SK-N-SH treated with all-trans-retinoic acid at 6 μM for 48 hours (cell line): ENCODE measurements around the gene LVRN.

Source experiments
- GLIS3 ChIP-seq: fragments of 250-450 bp; sonication (Bioruptor Pico); IDR thresholded peaks from 2 replicates; pipeline ENCODE4 v1.5.0; 2020; ENCODE audit warnings: mild to moderate bottlenecking, moderate library complexity
- ISL1 ChIP-seq: fragments of 250-450 bp; sonication (Bioruptor Pico); IDR thresholded peaks from 2 replicates; pipeline ENCODE4 v2.1.2; 2022; ENCODE audit warnings: mild to moderate bottlenecking, moderate library complexity
- RARB ChIP-seq: fragments of 250-450 bp; sonication (Bioruptor Pico); IDR thresholded peaks from 2 replicates; pipeline ENCODE4 v1.8.0; 2021; ENCODE audit warnings: mild to moderate bottlenecking, moderate library complexity

DNA sequence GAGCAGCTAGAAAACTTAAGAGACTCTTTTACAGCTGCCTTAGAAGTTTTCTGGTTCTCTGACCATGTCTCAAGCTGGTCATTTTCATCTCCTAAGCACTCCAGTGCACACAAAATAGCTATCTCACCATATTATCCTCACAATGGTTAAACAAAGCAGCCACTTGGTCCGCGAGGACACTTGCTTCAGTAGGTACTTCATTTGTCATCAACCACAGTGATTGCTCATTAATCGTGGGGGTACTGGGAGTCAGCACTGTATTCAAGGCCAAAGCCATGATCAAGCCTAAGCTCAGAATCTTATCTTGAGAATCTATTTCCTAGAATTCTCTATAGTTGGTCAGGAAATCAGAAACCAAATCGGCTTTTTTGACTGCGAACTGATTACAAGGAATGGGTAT, 72.8 kb downstream of the LVRN start:
- no peak for TF ChIP-seq ISL1
- TF ChIP-seq GLIS3 (CRISPR knock-in tag), result no peak
- no peak for TF ChIP-seq RARB (CRISPR knock-in tag)
